OCI-LY7 (cell line): ENCODE results near the gene HDAC4. TPM values are rescaled to one million over a fixed set of nuclear protein-coding genes. Genes with fewer than 3 reads are reported as not detected.

Experiments used
- BruUV-seq: library from RNA; stranded (reverse); fragments of 400-500 nt; replicated peaks from 2 replicates; lab custom pipeline; 2021; lab: Mats Ljungman, UMichigan
- CTCF ChIA-PET: fragments of 300-600 bp; sonication (Branson Sonifier 250); formaldehyde crosslinking; loops from one replicate; lab custom pipeline; 2022; ENCODE audit warnings: antibody characterized with exemption; ENCODE audit not compliant: unreplicated experiment; lab: Charles Lee
- POLR2A ChIA-PET: fragments of 300-600 bp; sonication (Branson Sonifier 250); formaldehyde crosslinking; loops from one replicate; lab custom pipeline; 2022; ENCODE audit warnings: antibody characterized with exemption; lab: Charles Lee
- DNase-seq: peaks from one replicate; pipeline ENCODE4 v3.0.0-alpha.2; 2015; ENCODE audit warnings: low spot score
- H2AFZ ChIP-seq: fragments of 200-600 bp; sonication (generic), shearing (Covaris generic); 2 replicates; pipeline ENCODE4 v1.6.1; 2014; ENCODE audit warnings: mild to moderate bottlenecking, antibody characterized with exemption, low read length, moderate library complexity
- H3K27ac ChIP-seq: fragments of 200-600 bp; sonication (generic); 2 replicates; pipeline ENCODE4 v1.5.1; 2014; ENCODE audit warnings: mixed run types, low read depth, mild to moderate bottlenecking, moderate library complexity, low read length, inconsistent platforms; ENCODE audit not compliant: poor library complexity, severe bottlenecking
- H3K36me3 ChIP-seq: fragments of 200-600 bp; sonication (generic); 2 replicates; pipeline ENCODE4 v1.6.1; 2014; ENCODE audit warnings: mild to moderate bottlenecking, antibody characterized with exemption, low read length, moderate library complexity, mixed read lengths; ENCODE audit not compliant: insufficient read depth
- H3K4me1 ChIP-seq: fragments of 200-600 bp; sonication (generic); 2 replicates; pipeline ENCODE4 v1.5.1; 2014; ENCODE audit warnings: mild to moderate bottlenecking, low read length; ENCODE audit not compliant: insufficient read depth, poor library complexity, severe bottlenecking
- H3K4me2 ChIP-seq: fragments of 200-600 bp; sonication (generic); 2 replicates; pipeline ENCODE4 v1.6.1; 2014; ENCODE audit warnings: mild to moderate bottlenecking, low read length
- H3K4me3 ChIP-seq: fragments of 200-600 bp; sonication (generic); 2 replicates; pipeline ENCODE4 v1.5.1; 2014; ENCODE audit warnings: mild to moderate bottlenecking, low read depth, low read length; ENCODE audit not compliant: poor library complexity, severe bottlenecking
- H3K79me2 ChIP-seq: fragments of 200-600 bp; sonication (generic); 2 replicates; pipeline ENCODE4 v1.6.1; 2016; ENCODE audit warnings: low read depth, mild to moderate bottlenecking, low read length, moderate library complexity, mixed read lengths; ENCODE audit not compliant: insufficient read depth
- H3K9me2 ChIP-seq: fragments of 200-600 bp; sonication (generic); 2 replicates; pipeline ENCODE4 v1.6.1; 2016; ENCODE audit warnings: mild to moderate bottlenecking, low read length, mixed read lengths; ENCODE audit not compliant: insufficient read depth
- H3K9me3 ChIP-seq: fragments of 200-600 bp; sonication (generic); 2 replicates; pipeline ENCODE4 v1.6.1; 2014; ENCODE audit warnings: mild to moderate bottlenecking, mixed run types, low read length, mixed read lengths
- H4K20me1 ChIP-seq: fragments of 200-600 bp; sonication (generic); 2 replicates; pipeline ENCODE4 v1.6.1; 2014; ENCODE audit warnings: mild to moderate bottlenecking, antibody characterized with exemption, low read length, moderate library complexity, mixed read lengths; ENCODE audit not compliant: insufficient read depth
- CTCF ChIP-seq: fragments of 200-600 bp; sonication (generic); conservative IDR thresholded peaks from 2 replicates; pipeline ENCODE4 v1.5.1; 2014; ENCODE audit warnings: mild to moderate bottlenecking, antibody characterized with exemption, low read length, moderate library complexity, mixed read lengths
- EZH2phosphoT487 ChIP-seq: fragments of 200-600 bp; sonication (generic); IDR thresholded peaks from 2 replicates; pipeline ENCODE4 v1.6.1; 2018; ENCODE audit warnings: low read depth, borderline replicate concordance, mild to moderate bottlenecking, mixed run types, antibody characterized with exemption, low read length, moderate library complexity, mixed read lengths
- intact Hi-C: fragments of 100-400 bp; cut with micrococcal nuclease; formaldehyde crosslinking; loops from one replicate; pipeline ENCODE4 v1.10.0; 2022; ENCODE audit not compliant: unreplicated experiment
- total RNA-seq, 2 experiments: library from RNA; depleted of rRNA in 1 of 2; stranded (reverse); fragments of >200 nt in 1 of 2; shearing (Covaris generic) in 1 of 2; gene quantifications; 2 replicates each; pipeline ENCODE4 v1.2.3, GENCODE V29; 2014 to 2022

HDAC4 gene
- total RNA-seq, 2 experiments from 2014 or later, result 10.2 to 20.6 TPM

DNA sequence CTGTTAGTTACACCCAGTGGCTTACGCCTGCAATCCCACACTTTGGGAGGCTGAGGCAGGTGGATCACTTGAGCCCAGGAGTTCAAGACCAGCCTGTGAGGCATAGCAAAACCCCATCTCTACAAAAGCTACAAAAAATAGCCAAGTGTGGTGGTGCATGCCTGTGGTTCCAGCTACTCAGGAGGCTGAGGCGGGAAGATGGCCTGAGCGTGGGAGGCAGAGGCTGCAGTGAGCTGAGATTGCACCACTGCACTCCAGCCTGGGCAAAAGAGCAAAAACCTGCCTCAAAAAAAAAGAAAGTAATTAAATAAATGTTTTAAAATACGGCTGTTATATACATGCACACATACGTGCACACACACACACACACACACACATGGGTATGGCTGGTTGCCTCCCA lies 194.8 kb downstream of the HDAC4 start:
- Histone ChIP-seq H3K4me3 (no peak overlapping the region), H3K9me3 (no peaks in the 10 kb centered on the region), H3K36me3 (no peaks in the 10 kb centered on the region), H3K4me2 (no peak overlapping the region), H3K79me2 (no peaks in the 10 kb centered on the region), H3K9me2 (no peaks in the 10 kb centered on the region), H2AFZ (no peak overlapping the region), H3K27ac (no peak overlapping the region), H4K20me1 (no peaks in the 10 kb centered on the region; the same call in 1 of the 2 replicates), H3K4me1 (no peaks in the 10 kb centered on the region)
- TF ChIP-seq CTCF (no peak), EZH2phosphoT487 (no peak)
- intact Hi-C loops, result no loop called here
- ChIA-PET POLR2A (no interaction called here), CTCF (no interaction called here)
- DNase-seq, result no peak
- BruUV-seq, result no TSS peak

GRCh38 chr2:239204876-239205468 lies 195.8 kb downstream of the HDAC4 start:
- ChIA-PET POLR2A (no interaction called here), CTCF (interaction anchor here (0.6 kb wide), 1 partner anchor 813 kb away, joined by 4 read pairs; no protein-coding TSS in a partner anchor)
- DNase-seq, result no peak
- no peak overlapping the region for H3K27ac ChIP-seq
- no peaks in the 10 kb centered on the region for H3K9me2 ChIP-seq
- no peaks in the 10 kb centered on the region for H3K9me3 ChIP-seq
- H3K4me2 ChIP-seq, result no peak overlapping the region
- no peaks in the 10 kb centered on the region; the same call in 1 of the 2 replicates for H4K20me1 ChIP-seq
- no peak for TF ChIP-seq EZH2phosphoT487
- TF ChIP-seq CTCF, result no peak
- H3K4me1 ChIP-seq, result no peaks in the 10 kb centered on the region
- no peak overlapping the region for H2AFZ ChIP-seq
- no peaks in the 10 kb centered on the region for H3K36me3 ChIP-seq
- intact Hi-C loops, result no loop called here
- no peaks in the 10 kb centered on the region for H3K79me2 ChIP-seq
- BruUV-seq, result no TSS peak
- no peak overlapping the region for H3K4me3 ChIP-seq

- H3K27ac ChIP-seq, result no peak overlapping the region
- no peaks in the 10 kb centered on the region for H3K9me2 ChIP-seq
- no TSS peak for BruUV-seq
- H3K36me3 ChIP-seq, result no peaks in the 10 kb centered on the region
- no peak for DNase-seq
- no peaks in the 10 kb centered on the region for H3K9me3 ChIP-seq
- intact Hi-C loops, result no loop called here
- H2AFZ ChIP-seq, result no peak overlapping the region
- no peaks in the 10 kb centered on the region; the same call in 1 of the 2 replicates for H4K20me1 ChIP-seq
- TF ChIP-seq EZH2phosphoT487 (no peak), CTCF (no peak)
- H3K4me2 ChIP-seq, result no peak overlapping the region
- no peak overlapping the region for H3K4me3 ChIP-seq
- H3K4me1 ChIP-seq, result no peaks in the 10 kb centered on the region
- POLR2A ChIA-PET, result no interaction called here
- H3K79me2 ChIP-seq, result no peaks in the 10 kb centered on the region
- CTCF ChIA-PET, result interaction anchor here (0.6 kb wide), 1 partner anchor 814 kb away, joined by 4 read pairs; no protein-coding TSS in a partner anchor
Observed at GRCh38 chr2:239204136-239204875, 196.5 kb downstream of the HDAC4 start.
